ENCODE results near the gene MLLT3. TPM values are rescaled to one million over a fixed set of nuclear protein-coding genes. Genes with fewer than 3 reads are reported as not detected.

Gene MLLT3
- total and polyA plus RNA-seq, 2 of the 13 experiments (the other 11 are each of a cell fraction or from before 2014, with no cell fraction given), result 12.3 to 12.6 TPM

GRCh38 chr9:20570087-20570486 is 52.2 kb downstream of the MLLT3 start:
- no TSS peak for BruUV-seq (replicated peaks)
- Histone ChIP-seq H3K27me3 (ENCODE audit: control insufficient read depth in 1 of 2, insufficient read depth in 2 of 2, low read length in 2 of 2) (no peaks in the 10 kb centered on the region), H3K27ac (ENCODE audit: extremely low read length, insufficient read depth, low read length) (no peak overlapping the region), H3K9ac (ENCODE audit: insufficient read depth, low read depth, low read length) (no peak overlapping the region), H3K36me3 (replicated peaks in 1 of 2; ENCODE audit: control insufficient read depth in 1 of 2, insufficient read depth in 2 of 2, low read length in 2 of 2) (no peaks in the 10 kb centered on the region), H3K9me3 (ENCODE audit: low read length) (no peaks in the 10 kb centered on the region), H3K4me3 (replicated peaks in 1 of 3; ENCODE audit: insufficient read depth in 1 of 3, low read depth in 2 of 3, low read length in 3 of 3) (no peak overlapping the region), H3K79me2 (ENCODE audit: insufficient read depth, low read length) (no peaks in the 10 kb centered on the region), H4K20me1 (ENCODE audit: insufficient read depth, low read length) (no peaks in the 10 kb centered on the region), H2AFZ (ENCODE audit: low read length) (no peak overlapping the region), H3K4me1 (ENCODE audit: insufficient read depth, low read length) (peaks cover 38% of the 10 kb centered on the region), H3K4me2 (ENCODE audit: low read depth, low read length) (no peak overlapping the region)
- POLR2A ChIA-PET, result no interaction called here
- DNase-seq (ENCODE audit: low spot score), result no peak
- CTCF ChIA-PET (ENCODE audit: low intra/inter-chr PET ratio, low total read pairs), result no interaction called here
- 55% methylated on average over 1 of the region's 1 CpG for WGBS (ENCODE audit: low lambda C conversion rate)
- ATAC-seq, result no peak
- FAIRE-seq, result no peak
- TF ChIP-seq MLX (CRISPR knock-in tag; IDR thresholded peaks at IDR 0.05) (no peak), ZSCAN29 (CRISPR knock-in tag; conservative IDR thresholded peaks at IDR 0.05) (no peak), NR1H2 (CRISPR knock-in tag; IDR thresholded peaks at IDR 0.05; ENCODE audit: borderline replicate concordance, low read depth) (no peak), TRAFD1 (CRISPR knock-in tag; IDR thresholded peaks at IDR 0.05; ENCODE audit: borderline replicate concordance) (no peak), ZIK1 (CRISPR knock-in tag; IDR thresholded peaks at IDR 0.05; ENCODE audit: borderline replicate concordance, low read depth) (no peak), RBM22 (optimal IDR thresholded peaks at IDR 0.05; ENCODE audit: low read length) (no peak), ZNF577 (CRISPR knock-in tag; IDR thresholded peaks at IDR 0.05; ENCODE audit: borderline replicate concordance, low read depth) (no peak), ZNF343 (CRISPR knock-in tag; IDR thresholded peaks at IDR 0.05) (no peak), KLF13 (CRISPR knock-in tag; IDR thresholded peaks at IDR 0.05) (no peak), ZNF776 (CRISPR knock-in tag; IDR thresholded peaks at IDR 0.05) (no peak), RBAK (CRISPR knock-in tag; IDR thresholded peaks at IDR 0.05) (no peak), ZNF709 (CRISPR knock-in tag; IDR thresholded peaks at IDR 0.05) (no peak), ZNF784 (CRISPR knock-in tag; IDR thresholded peaks at IDR 0.05; ENCODE audit: borderline replicate concordance) (no peak), ZC3H4 (CRISPR knock-in tag; IDR thresholded peaks at IDR 0.05; ENCODE audit: borderline replicate concordance) (no peak)
- intact Hi-C loops (cut with micrococcal nuclease; ENCODE audit: unreplicated experiment), result loop anchor here (5.0 kb wide), 1 partner anchor 42 kb away; no protein-coding TSS in a partner anchor
- in situ Hi-C loops (cut with HindIII; ENCODE audit: extremely low pct_ligation_motif_present, low pct_unique_long_range_greater_than_20kb), result no loop called here

Data from HepG2 (cell line).